HCT116 (cell line): ENCODE measurements around the gene SEMA3C. TPM values are rescaled to one million over a fixed set of nuclear protein-coding genes. Genes with fewer than 3 reads are reported as not detected.

ENCODE experiments used
- ATAC-seq: fragments of 200-7000 bp; cut with Tn5 transposase; 2 replicates; pipeline ENCODE4 v1.9.1; 2020; ENCODE audit warnings: mild to moderate bottlenecking, moderate library complexity
- BruUV-seq: library from RNA; stranded (reverse); fragments of 400-500 nt; replicated peaks from 2 replicates; lab custom pipeline; 2021; lab: Mats Ljungman, UMichigan
- CTCF ChIA-PET: fragments of 300-600 bp; sonication (Branson Sonifier 250); formaldehyde crosslinking; loops from one replicate; lab custom pipeline; 2021; ENCODE audit warnings: antibody characterized with exemption; lab: Charles Lee
- POLR2A ChIA-PET: fragments of 300-600, 350-600 bp; sonication (Branson Sonifier 250); formaldehyde crosslinking; loops from one replicate; lab custom pipeline; 2021; ENCODE audit warnings: antibody characterized with exemption; lab: Charles Lee
- RAD21 ChIA-PET, 2 experiments: fragments of 300-600 bp; sonication (Branson Sonifier 250); formaldehyde crosslinking; loops; one replicate each; lab custom pipeline; 2023; ENCODE audit warnings: low total read pairs in 2 of 2; ENCODE audit not compliant: uncharacterized antibody in 2 of 2, unreplicated experiment in 2 of 2, low non-redundant PET in 1 of 2; lab: Charles Lee
- DNase-seq: peaks from one replicate; pipeline ENCODE4 v3.0.0-alpha.2; 2010; ENCODE audit warnings: low read depth, low spot score
- H2AFZ ChIP-seq: fragments of 200-600 bp; shearing (Covaris generic), sonication (generic); 2 replicates; pipeline ENCODE4 v1.6.1; 2017; ENCODE audit warnings: low read depth, mixed run types, mixed read lengths, antibody characterized with exemption, low read length; ENCODE audit not compliant: poor library complexity, severe bottlenecking
- H3K27ac ChIP-seq: 2 replicates; pipeline ENCODE4 v1.5.1; 2012; ENCODE audit warnings: low read depth, low read length
- H3K27me3 ChIP-seq: fragments of 200-600 bp; sonication (generic); 2 replicates; pipeline ENCODE4 v1.6.1; 2016; ENCODE audit warnings: mixed run types, low read length, mixed read lengths; ENCODE audit not compliant: insufficient read depth
- H3K36me3 ChIP-seq, 2 experiments: fragments of 200-500 bp in 1 of 2; fragments of 200-600 bp in 1 of 2; sonication (Bioruptor generic) in 1 of 2; sonication (generic) in 1 of 2; 2 replicates each; pipeline versions ENCODE4 v1.5.1 to v1.6.1; 2014 to 2016; ENCODE audit warnings: low read length in 2 of 2, inconsistent platforms in 1 of 2, mixed read lengths in 1 of 2, mixed run types in 1 of 2; ENCODE audit not compliant: insufficient read depth in 2 of 2, control insufficient read depth in 1 of 2
- H3K4me1 ChIP-seq, 2 experiments: fragments of 200-600 bp in 1 of 2; sonication (generic) in 1 of 2; 2 replicates each; pipeline versions ENCODE4 v1.5.1 to v1.6.1; 2012 to 2017; ENCODE audit warnings: low read length in 2 of 2, inconsistent platforms in 1 of 2, mild to moderate bottlenecking in 1 of 2, mixed read lengths in 1 of 2, mixed run types in 1 of 2, moderate library complexity in 1 of 2; ENCODE audit not compliant: insufficient read depth in 2 of 2, control insufficient read depth in 1 of 2
- H3K4me2 ChIP-seq: fragments of 200-600 bp; sonication (generic); 2 replicates; pipeline ENCODE4 v1.6.1; 2017; ENCODE audit warnings: mixed run types, low read length, mixed read lengths
- H3K4me3 ChIP-seq, 2 experiments: fragments of 200-600 bp in 1 of 2; sonication (generic) in 1 of 2; replicated peaks in 1 of 2; 2 replicates each; pipeline ENCODE4 v1.5.1; 2011 to 2016; ENCODE audit warnings: low read length in 2 of 2, control low read depth in 1 of 2, low read depth in 1 of 2, mild to moderate bottlenecking in 1 of 2, mixed read lengths in 1 of 2, mixed run types in 1 of 2
- H3K79me2 ChIP-seq: fragments of 200-600 bp; sonication (generic); 2 replicates; pipeline ENCODE4 v1.6.1; 2017; ENCODE audit warnings: mild to moderate bottlenecking, mixed run types, low read length, moderate library complexity, mixed read lengths; ENCODE audit not compliant: insufficient read depth
- H3K9ac ChIP-seq: fragments of 200-600 bp; sonication (generic); 2 replicates; pipeline ENCODE4 v1.6.1; 2016; ENCODE audit warnings: low read length, mixed read lengths
- H3K9me2 ChIP-seq: fragments of 200-600 bp; sonication (generic), shearing (Covaris generic); 2 replicates; pipeline ENCODE4 v1.6.1; 2017; ENCODE audit warnings: mixed run types, mild to moderate bottlenecking, moderate library complexity; ENCODE audit not compliant: insufficient read depth
- H3K9me3 ChIP-seq, 2 experiments: fragments of 200-500 bp in 1 of 2; fragments of 200-600 bp in 1 of 2; sonication (Bioruptor generic) in 1 of 2; sonication (generic) in 1 of 2; 2 replicates each; pipeline ENCODE4 v1.6.1; 2014 to 2017; ENCODE audit warnings: low read length in 2 of 2, mixed read lengths in 2 of 2, inconsistent platforms in 1 of 2, low read depth in 1 of 2, mild to moderate bottlenecking in 1 of 2, mixed run types in 1 of 2, moderate library complexity in 1 of 2; ENCODE audit not compliant: control insufficient read depth in 1 of 2, insufficient read depth in 1 of 2
- H4K20me1 ChIP-seq: fragments of 200-600 bp; sonication (generic), shearing (Covaris generic); 2 replicates; pipeline ENCODE4 v1.6.1; 2017; ENCODE audit warnings: mixed run types, mild to moderate bottlenecking, moderate library complexity; ENCODE audit not compliant: insufficient read depth
- CBX3 ChIP-seq: IDR thresholded peaks from 2 replicates; pipeline ENCODE4 v1.6.1; 2012; ENCODE audit warnings: low read depth
- EGR1 ChIP-seq: IDR thresholded peaks from 2 replicates; pipeline ENCODE4 v1.6.1; 2012; ENCODE audit warnings: low read depth
- FOSL1 ChIP-seq: IDR thresholded peaks from 2 replicates; pipeline ENCODE4 v1.6.1; 2012; ENCODE audit warnings: low read depth
- POLR2A ChIP-seq: IDR thresholded peaks from 2 replicates; pipeline ENCODE4 v1.7.0; 2011; ENCODE audit warnings: borderline replicate concordance; ENCODE audit not compliant: insufficient read depth, insufficient read length; ENCODE audit errors: extremely low read depth
- SP1 ChIP-seq: IDR thresholded peaks from 2 replicates; pipeline ENCODE4 v1.6.1; 2012; ENCODE audit warnings: low read depth
- TCF7L2 ChIP-seq: IDR thresholded peaks from 2 replicates; pipeline ENCODE4 v1.7.0; 2011; ENCODE audit warnings: borderline replicate concordance, inconsistent platforms; ENCODE audit not compliant: insufficient read depth, insufficient read length; ENCODE audit errors: extremely low read depth
- ZBTB33 ChIP-seq: IDR thresholded peaks from 2 replicates; pipeline ENCODE4 v1.6.1; 2011; ENCODE audit warnings: mild to moderate bottlenecking, low read length, moderate library complexity; ENCODE audit not compliant: insufficient replicate concordance; ENCODE audit errors: extremely low read depth
- ZFX ChIP-seq: fragments of 450-650 bp; IDR thresholded peaks from 2 replicates; pipeline ENCODE4 v1.6.1; 2017
- ZNF274 ChIP-seq: fragments of 200-500 bp; sonication (Bioruptor generic); IDR thresholded peaks from 2 replicates; pipeline ENCODE4 v1.6.1; 2014; ENCODE audit warnings: mild to moderate bottlenecking, low read depth, low read length, inconsistent platforms
- intact Hi-C: fragments of 100-400 bp; cut with micrococcal nuclease; formaldehyde crosslinking; loops from 2 replicates; pipeline ENCODE4 v1.10.0; 2022
- total RNA-seq: library from RNA; stranded (reverse); gene quantifications from one replicate; pipeline ENCODE4 v1.2.1, GENCODE V29; 2021; ENCODE audit not compliant: unreplicated experiment

The SEMA3C gene
- total RNA-seq, 1 experiment from 2014 or later, result 25.3 TPM

GRCh38 chr7:80821771-80822319 is 97.0 kb downstream of the SEMA3C start:
- H3K9me3 ChIP-seq, result no peaks in the 10 kb centered on the region
- H3K27me3 ChIP-seq, result no peaks in the 10 kb centered on the region
- intact Hi-C loops, result no loop called here
- H3K9ac ChIP-seq, result no peak overlapping the region
- ChIA-PET RAD21 (no interaction called here), POLR2A (no interaction called here), CTCF (interaction anchor here (2.0 kb wide), 1 partner anchor 98 kb away, joined by 4 read pairs; the partner anchor contains the start of gene SEMA3C)
- TF ChIP-seq TCF7L2, result no peak
- no peak overlapping the region for H2AFZ ChIP-seq
- no peak overlapping the region for H3K4me3 ChIP-seq
- H3K4me1 ChIP-seq, result peaks cover 8% of the 10 kb centered on the region in 2 experiments; a peak in 3 of 4 replicates
- no peaks in the 10 kb centered on the region for H3K79me2 ChIP-seq
- no peaks in the 10 kb centered on the region for H3K36me3 ChIP-seq
- ATAC-seq (no peak), DNase-seq (no peak)
- no peaks in the 10 kb centered on the region for H3K9me2 ChIP-seq
- H3K4me2 ChIP-seq, result no peak overlapping the region
- no peaks in the 10 kb centered on the region for H4K20me1 ChIP-seq
- no TSS peak for BruUV-seq
- no peak overlapping the region for H3K27ac ChIP-seq

GRCh38 chr7:80819503-80819902 is 99.3 kb downstream of the SEMA3C start:
- no peak overlapping the region for H3K9ac ChIP-seq
- H3K9me2 ChIP-seq, result no peaks in the 10 kb centered on the region
- ATAC-seq, result no peak
- ChIA-PET POLR2A (no interaction called here), RAD21 (no interaction called here), CTCF (no interaction called here)
- no peak overlapping the region for H2AFZ ChIP-seq
- intact Hi-C loops, result no loop called here
- TF ChIP-seq FOSL1, result no peak
- TF ChIP-seq EGR1, result no peak
- TF ChIP-seq ZBTB33, result no peak
- TF ChIP-seq POLR2A, result no peak
- TF ChIP-seq ZFX, result no peak
- no peak for TF ChIP-seq SP1
- TF ChIP-seq CBX3, result no peak
- TF ChIP-seq ZNF274, result no peak
- no peaks in the 10 kb centered on the region for H4K20me1 ChIP-seq
- no peaks in the 10 kb centered on the region for H3K27me3 ChIP-seq
- H3K9me3 ChIP-seq, result no peaks in the 10 kb centered on the region
- H3K4me1 ChIP-seq, result no peaks in the 10 kb centered on the region
- BruUV-seq, result no TSS peak
- H3K4me3 ChIP-seq, result no peak overlapping the region
- DNase-seq, result no peak
- H3K36me3 ChIP-seq, result no peaks in the 10 kb centered on the region
- no peak overlapping the region for H3K4me2 ChIP-seq
- H3K27ac ChIP-seq, result no peak overlapping the region
- H3K79me2 ChIP-seq, result no peaks in the 10 kb centered on the region
